HG03342 (cell line): ENCODE data around the gene POLA1.

ENCODE experiments used
- ATAC-seq: cut with Tn5 transposase; IDR thresholded peaks from one replicate; pipeline ENCODE4 v1.9.1; 2021; ENCODE audit warnings: mild to moderate bottlenecking, moderate library complexity; ENCODE audit not compliant: unreplicated experiment

The POLA1 gene

DNA sequence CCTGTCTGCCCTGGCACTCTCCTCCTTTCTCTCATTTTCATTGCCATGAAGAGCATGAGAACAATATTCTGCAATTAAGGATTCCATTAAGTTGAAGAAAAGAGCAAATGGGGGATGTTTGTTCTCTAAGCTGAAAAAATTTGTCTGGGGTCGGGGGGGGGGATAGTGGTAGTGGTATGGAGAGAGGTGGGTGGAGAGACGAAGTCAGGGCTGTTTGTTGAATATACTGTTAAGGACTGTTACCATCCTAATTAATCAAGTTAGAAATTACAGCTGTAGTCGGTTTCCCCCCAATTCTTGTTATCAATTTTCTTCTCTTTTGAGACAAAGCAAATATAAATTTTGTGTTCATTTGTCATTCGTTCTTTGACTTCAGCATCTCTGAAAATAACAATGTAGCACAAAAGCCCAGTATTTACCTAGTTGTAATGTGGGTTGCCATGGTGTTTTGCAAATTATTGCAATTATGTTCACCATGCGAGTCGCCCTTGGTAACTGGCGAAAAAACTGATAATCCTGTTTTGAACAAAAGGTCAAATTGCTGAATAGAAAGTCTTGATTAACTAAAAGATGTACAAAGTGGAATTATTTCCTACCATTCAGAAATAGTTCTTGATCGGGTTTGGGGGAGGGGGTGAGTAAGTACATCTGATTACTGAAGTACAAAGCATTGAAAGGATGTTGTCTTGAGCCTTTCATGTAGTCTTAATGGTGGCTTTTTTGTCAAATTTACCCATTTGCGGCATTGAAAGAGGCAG is 183.0 kb downstream of the POLA1 start:
- no peak for ATAC-seq

DNA sequence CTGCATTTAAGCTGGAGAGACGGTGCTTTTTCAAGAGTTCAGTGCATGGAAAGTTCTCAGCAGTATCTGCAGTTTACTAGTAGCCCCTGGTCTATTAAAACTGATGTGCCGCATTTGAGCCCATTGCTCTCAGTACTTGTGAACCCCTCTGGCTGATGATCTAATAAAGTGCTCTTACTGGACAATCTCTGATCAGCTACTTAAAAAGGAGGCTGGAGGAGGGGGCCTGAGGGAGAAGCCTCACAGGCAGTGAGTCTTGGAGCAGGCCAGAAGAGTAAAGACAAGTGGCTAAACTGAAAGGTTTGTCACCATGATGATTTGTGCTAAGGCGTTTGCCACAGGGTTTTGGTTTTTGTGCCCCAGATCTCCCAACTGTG is 183.6 kb downstream of the POLA1 start:
- no peak for ATAC-seq

DNA sequence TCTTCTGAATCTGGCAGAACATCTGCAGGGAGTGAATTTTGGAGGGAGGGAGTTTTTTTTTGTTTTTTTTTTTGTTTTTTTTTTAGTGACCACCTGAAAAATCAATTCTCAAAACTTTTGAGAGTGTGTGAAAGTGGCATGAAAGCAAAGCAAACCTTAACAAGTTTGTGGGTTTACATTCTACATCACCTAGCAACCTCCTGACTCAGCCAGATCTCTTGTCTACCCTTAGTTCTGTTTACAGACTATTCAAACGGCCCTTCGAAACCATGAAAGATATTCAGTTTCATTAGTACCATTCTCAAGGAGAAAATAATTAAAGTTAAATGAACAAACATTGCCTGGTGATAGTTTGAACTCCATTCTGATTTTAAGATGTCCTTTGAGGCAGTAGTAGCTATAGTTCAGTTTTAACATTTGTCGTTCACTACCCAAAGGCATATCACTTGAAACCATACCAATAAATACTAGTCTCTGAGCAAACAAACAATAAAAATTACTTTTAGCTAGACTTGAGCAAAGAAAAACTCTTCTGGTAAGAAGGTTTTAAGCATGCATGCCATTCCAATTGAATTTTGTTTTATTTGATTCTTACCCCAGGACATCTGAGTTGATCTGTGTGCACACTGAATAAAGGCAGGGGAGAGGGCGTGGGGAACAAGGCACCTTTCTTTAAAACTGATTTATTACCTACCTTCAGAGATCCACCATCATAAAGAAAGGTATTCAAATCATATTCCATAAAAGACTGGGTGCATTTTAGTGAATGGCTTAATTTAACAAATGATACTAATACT is 184.3 kb downstream of the POLA1 start:
- no peak for ATAC-seq

DNA sequence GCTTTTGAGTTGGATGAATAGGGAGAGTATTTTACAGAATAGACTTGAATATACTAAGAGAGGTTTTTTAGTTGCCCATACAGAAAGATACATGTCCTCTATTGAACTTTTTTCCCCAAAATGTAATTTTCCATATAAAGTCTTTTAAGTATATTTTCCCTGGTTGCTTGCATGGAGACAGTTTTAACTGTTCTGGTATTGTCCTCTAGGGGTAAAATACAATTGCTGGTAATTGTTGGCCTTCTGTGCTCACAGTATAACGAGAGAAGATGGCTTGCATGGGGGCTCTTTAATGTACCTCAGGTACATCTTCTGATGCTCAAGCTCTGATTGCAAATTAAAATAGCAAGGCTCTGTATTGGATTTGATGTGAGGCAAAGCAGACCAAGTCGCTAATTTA is 186.0 kb downstream of the POLA1 start:
- ATAC-seq, result no peak

DNA sequence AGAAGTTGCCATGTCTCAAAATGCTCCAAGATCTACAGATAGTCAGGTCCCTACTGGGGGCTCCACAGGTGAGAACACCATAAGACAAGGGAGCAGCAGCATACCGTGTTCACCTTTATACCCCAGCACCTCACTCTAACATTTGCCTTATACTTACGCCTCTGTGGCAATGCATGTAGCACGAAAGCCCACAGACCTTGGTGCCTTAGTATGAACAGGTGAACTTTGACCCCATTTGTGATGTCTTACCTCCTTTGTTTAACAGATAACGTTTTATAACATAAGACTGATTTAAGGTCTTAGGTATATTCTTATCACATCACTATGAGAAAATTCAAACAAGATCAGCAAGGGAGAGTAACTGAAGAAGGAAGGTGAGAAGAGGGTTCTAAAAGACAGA is 193.2 kb downstream of the POLA1 start:
- no peak for ATAC-seq

DNA sequence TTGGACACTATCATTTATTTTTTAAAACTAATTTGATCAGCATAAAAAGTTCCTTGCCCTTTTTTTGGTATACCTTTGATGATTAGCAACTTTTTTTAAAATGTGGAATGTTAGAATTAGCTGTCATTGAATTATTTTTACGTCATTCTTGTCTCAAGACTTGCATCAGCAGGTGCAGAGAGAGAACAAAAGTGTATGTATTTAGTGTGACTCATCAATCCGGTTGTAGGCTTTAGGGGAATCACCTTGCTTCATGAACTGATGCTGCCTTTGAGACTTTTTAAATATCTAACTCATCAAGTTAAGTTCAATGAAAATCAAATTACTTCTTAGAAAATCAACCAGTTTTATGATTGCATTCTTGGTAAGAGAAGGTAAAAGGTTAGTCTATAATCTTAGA is 197.0 kb downstream of the POLA1 start:
- peak; percentile 49 for ATAC-seq

DNA sequence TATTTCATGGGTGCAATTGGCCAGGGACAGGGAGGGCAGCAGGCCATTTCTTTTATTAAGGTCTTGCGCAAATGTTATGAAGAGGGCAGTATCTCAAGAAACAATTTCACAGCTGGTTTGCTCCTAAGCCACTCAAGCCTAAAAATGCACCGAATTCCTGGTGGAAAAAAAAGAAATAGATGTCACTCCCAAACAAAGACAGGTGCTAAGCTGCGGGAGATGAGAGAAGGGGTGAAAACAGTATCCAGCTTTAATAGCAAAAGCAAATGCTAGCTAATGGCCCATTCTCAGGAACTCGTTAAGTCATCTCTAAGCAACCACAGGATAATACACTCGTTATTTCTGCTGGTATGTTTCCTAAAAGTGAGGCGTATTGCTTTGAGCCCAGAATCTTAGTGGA is 205.7 kb downstream of the POLA1 start:
- ATAC-seq, result no peak

DNA sequence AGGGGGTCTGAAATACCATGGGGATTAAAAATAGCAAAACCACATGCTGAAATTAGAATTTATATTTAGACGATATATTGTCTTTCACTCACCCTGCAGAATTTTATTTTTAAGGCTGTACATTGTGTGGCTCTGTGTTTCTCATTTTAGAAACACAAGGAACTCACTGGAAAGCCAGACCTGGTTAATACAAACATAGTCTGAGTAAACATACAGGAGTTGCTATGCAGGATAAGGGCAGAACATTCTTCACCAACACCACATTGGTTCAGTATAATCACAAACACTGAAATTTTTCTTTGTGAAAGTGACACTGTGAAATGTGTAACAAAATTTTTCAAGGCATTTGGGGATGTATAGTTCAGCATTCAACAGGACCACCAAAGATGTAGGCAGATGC is 206.5 kb downstream of the POLA1 start:
- no peak for ATAC-seq

DNA sequence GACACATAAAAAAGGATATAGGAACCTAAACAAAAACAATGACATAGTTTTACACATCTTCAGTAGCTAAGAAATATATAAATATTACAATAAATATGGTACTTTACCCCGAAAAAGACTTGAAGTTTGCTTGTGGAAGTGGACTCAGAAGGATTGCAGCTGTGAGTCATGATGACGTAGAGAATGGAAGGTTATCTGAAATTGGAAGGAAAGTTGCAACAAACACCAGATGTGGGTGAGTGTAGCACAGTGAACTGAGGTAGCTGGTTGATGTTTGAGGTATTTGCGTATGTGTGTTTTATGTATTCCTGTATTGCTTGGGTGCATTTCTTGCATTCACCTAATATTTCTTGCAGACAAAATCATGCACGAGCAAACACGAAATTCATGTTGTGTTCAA is 209.1 kb downstream of the POLA1 start:
- ATAC-seq, result no peak

DNA sequence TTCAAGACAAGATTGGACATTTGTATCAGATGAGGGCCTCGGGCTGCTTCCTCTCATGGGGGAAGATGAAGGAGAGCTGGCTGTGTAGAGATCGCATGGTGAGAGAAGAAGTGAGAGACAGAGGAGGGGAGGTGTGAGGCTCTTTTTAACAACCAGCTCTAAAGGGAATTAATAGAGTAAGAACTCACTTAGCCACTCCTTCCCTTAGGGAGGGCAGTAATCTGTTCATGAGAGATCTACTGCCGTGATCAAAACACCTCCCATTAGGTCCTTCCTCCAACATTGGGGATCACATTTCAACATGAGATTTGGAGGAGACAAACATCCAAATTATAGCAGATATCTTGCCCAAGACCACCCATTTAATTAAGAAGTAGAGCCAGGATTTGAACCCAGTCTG is 225.0 kb downstream of the POLA1 start:
- no peak for ATAC-seq

DNA sequence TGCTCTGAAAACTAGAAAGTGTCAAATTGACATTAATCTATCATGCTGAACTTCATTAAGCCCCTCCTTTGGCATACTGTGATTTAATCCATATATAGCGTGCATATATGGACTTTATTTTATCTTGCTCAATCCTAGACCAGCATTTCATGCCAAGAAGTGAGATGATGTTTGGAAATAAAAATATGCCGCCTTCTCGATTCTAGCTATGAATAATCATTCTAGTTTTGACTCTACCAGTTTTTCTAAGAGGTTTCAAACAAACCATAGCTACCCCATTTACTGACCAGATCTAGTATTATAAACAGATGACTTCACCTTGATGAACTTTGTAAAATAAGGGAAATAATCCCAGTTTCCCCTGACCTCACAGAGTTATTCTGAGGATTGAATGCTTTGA is 227.1 kb downstream of the POLA1 start:
- peak; percentile 71 for ATAC-seq

DNA sequence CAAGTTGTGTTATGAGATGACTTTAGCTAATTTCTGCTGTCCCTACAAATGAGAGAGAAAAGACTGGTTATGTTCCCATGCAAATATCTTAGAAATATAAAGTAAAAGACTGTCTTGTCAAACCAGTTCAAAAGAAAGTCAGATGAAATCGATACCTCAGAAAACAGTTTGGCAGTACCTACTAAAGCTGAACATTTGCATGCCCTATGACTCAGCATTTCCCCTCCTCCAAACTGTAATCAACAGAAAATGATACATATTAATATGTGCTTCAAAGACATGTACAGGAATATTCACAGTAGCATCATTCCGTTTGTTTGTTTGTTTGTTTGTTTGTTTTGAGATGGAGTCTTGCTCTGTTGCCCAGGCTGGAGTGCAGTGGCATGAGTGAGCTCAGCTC is 231.7 kb downstream of the POLA1 start:
- ATAC-seq, result no peak

DNA sequence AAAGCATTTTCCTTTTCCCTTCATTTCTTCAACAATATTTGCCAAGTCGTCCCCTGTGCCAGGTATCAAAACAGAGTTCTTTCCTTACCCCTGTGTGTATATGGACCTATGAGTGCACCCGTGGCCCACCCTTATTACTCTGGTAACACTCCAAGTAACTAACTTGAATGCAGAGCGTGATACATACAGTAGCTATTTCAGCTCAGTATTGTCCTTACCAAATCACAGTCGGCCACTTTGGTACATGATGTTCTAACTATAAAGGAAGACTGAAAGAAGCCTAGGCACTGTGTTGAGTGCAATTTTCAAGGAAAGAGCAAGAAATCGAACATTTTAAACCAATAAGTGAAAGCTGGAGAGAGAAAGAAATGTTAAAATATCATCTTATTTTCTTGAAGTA is 233.7 kb downstream of the POLA1 start:
- ATAC-seq, result no peak

DNA sequence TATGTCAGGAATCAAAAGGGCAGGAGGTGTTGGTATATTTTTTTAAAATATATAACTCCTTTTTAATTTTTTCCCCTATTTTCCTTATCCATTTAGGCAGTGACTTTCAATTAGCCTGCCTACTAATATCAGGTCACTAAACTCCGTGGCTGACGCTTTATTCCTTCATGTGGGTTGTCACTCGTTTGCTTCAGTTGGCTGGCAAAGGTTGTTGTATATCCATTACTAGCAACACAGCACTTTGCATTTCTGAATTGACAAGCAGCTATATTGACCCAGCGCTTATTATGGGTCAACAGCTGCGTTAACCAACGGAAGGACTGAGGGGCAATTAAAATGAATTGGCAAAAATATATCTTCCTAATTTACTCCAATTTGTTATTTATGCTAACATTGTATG is 234.4 kb downstream of the POLA1 start:
- no peak for ATAC-seq

DNA sequence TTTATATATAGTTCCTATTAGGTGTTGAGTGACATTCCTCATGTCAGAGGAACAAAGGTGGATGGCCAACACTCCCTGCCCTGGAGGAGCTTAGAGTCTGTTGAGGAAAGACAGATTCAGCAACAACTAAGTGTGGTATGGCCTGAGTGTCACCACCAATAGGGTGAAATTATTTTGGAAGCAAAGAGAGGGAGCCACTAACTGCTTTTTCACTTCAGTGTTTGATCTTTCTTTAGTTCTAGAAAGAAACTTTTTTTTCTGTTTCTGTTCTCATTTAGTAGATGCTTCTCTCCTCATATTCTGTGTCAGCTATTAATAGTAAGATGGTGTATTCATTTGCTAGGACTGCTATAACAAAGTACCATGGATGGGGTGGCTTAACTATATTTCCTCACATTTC is 240.6 kb downstream of the POLA1 start:
- ATAC-seq, result no peak

DNA sequence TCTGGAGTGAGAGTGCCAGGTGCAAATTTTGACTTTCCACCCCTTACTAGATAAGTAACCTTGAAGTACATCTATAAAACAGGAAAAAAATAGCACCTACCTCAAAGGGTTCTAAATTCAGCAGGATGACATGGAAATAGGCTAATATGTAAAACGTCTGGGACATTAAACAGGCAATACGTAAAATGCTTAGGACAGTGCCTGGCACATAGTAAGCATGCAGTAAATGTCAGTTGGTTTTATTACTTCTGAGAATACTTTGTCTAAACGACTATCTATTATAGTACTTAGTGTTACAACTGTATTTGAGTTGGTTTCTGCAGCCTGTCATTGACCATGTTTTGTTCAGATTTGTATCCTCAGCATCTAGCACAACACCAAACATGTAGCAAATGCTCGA is 251.3 kb downstream of the POLA1 start:
- ATAC-seq, result no peak

DNA sequence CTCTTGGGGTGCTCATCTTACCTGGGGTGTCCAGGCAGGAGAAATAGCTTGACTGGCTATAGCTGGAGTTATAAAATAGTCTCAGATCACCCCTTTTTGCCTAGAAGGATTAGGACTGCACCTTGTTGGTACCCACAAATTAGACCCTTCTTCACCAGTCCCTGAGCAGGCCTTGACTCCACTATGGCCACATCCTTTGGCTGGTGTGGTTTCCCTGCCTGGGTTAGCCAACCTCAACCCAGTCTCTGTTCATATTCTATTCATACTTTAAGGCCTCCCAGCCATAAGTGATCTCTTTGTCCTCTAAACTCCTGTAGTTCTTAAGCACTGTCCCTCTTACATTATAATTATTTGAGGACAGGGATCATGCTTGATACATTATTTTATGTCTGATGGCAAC is 252.7 kb downstream of the POLA1 start:
- no peak for ATAC-seq

DNA sequence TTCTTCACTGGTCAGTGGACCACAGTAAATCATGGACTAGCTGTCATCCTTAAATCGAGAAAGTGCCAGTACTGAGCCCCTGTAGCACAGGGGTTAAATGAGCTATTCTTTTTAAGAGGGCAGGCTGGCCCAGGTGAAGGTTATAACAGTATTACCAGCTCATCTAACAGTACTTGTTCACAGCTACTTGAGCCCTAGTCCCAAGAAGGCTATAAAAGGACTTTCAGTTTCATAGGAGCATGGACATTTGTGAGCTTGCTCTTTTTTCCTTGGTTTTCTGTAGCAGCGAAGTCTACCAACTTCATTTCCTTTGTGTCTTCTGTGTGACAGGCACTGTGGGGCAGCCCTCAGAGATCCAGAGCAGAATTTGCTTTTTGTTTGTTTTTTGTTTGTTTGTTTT is 261.0 kb downstream of the POLA1 start:
- no peak for ATAC-seq

DNA sequence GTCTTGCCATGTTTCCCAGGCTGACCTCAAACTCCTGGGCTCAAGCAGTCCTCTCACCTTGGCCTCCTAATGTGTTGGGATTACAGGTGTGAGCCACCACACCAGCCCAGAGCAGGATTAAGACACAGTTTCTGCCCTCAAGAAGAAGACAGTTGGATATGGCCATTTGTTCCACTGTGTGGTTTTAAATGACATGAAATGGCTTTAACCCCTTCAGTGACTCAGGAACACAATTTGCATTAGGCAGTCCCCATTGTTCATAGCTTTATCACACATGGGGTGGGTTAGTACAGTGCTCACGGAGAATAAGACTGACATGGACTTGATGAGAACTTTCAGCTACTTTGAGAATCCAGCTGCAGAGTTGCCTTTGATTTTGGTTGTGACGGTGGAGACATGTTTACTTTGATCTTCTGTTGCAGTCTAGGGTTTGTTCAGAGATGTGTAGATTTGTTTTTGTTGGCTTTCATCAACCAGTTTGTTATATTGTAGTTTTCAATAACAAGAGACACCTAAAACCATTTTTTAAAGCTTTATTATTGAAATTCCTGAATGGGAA is 261.7 kb downstream of the POLA1 start:
- ATAC-seq, result no peak

DNA sequence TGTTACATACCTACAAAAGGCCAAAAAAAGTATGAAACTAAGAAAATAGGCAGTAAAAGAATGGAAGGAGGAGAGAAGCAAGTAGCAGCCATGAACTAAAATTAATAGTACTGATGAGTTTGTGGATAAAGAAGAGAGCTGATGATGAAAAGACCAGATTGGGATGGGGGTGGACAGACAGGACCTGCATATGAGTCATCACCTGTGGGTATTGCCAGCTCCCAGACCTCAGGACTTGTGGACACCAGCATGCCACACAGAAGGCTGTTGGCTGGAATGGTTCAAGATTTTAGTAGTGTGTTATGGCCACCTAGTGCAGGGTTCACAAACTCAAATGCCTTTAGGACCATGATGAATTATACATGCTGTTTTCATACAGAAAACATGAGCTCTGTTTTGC is 263.1 kb downstream of the POLA1 start:
- ATAC-seq, result no peak

DNA sequence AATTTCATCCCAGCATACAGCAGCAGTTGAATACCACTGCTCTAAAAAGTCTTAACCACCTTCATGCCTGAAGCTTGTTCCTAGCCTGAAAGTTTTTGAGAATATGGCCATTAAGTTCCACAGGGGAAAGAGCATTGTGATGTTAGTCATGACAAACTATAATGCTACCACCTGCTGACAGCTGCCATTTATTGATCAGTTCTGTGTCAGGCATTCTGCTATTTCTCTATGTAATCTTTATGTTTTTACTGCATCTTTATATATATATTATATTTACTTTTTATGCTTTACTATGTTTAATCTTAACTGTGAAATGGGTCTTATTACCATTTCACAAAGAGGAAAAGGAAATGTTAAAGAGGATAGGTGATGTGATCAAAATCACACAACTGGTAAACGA is 268.1 kb downstream of the POLA1 start:
- ATAC-seq, result no peak

DNA sequence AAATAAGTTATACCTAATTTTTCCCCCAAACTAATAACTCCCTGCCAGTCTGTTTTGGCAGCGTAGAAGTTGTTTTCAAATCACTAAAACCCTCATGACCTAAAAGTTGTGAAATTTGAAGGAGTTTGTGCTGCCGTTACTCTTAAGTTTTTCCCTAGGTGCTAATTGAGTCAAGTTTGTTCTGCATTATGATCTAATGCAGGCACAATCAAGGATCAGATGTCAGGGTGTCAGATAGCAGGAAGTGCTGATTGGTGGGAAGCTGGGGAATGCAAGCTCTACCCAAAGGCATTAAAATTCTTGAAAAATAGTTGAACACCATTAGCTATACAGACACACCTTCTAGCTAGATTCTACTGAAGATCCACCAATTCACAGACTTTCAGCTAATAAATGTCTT is 270.1 kb downstream of the POLA1 start:
- ATAC-seq, result no peak
